Thoracic aorta (tissue), 2 donors: ENCODE measurements around the gene BABAM2. TPM values are rescaled to one million over a fixed set of nuclear protein-coding genes. Genes with fewer than 3 reads are reported as not detected.

Experiments
- ATAC-seq: fragments of 150-250 bp; one replicate; pipeline ENCODE4 v1.8.0; 2017; ENCODE audit warnings: low read depth; ENCODE audit not compliant: insufficient number of reproducible peaks, low FRiP score
- DNase-seq: peaks from one replicate; pipeline ENCODE4 v3.0.0-alpha.2; 2020; ENCODE audit warnings: low spot score
- H3K27ac ChIP-seq, 2 donors: fragments of 200-600 bp; sonication (generic); 1 replicate in 1 of 2; 2 replicates in 1 of 2; pipeline ENCODE4 v1.5.1; 2016; ENCODE audit warnings: mild to moderate bottlenecking in 2 of 2, moderate library complexity in 2 of 2
- H3K27me3 ChIP-seq: fragments of 200-600 bp; sonication (generic); replicated peaks from 2 replicates; pipeline ENCODE4 v1.6.0; 2016; ENCODE audit warnings: mild to moderate bottlenecking; ENCODE audit not compliant: insufficient read depth
- H3K36me3 ChIP-seq: fragments of 200-600 bp; sonication (generic); one replicate; pipeline ENCODE4 v1.5.1; 2016
- H3K4me1 ChIP-seq, 2 donors: fragments of 200-600 bp; sonication (generic); 1 replicate in 1 of 2; 2 replicates in 1 of 2; pipeline versions ENCODE4 v1.5.1 to v1.6.0; 2016; ENCODE audit warnings: low read depth in 2 of 2, mild to moderate bottlenecking in 1 of 2; ENCODE audit not compliant: control insufficient read depth in 1 of 2
- H3K4me3 ChIP-seq: fragments of 200-600 bp; sonication (generic); 2 replicates; pipeline ENCODE4 v1.5.1; 2016; ENCODE audit warnings: mild to moderate bottlenecking
- H3K9me3 ChIP-seq: fragments of 200-600 bp; sonication (generic); 2 replicates; pipeline ENCODE4 v1.5.1; 2016
- total RNA-seq, 2 donors: library from RNA; depleted of rRNA; stranded (reverse); fragments of >200 nt; gene quantifications; one replicate each; pipeline versions ENCODE4 v1.1.0 to v1.2.3, GENCODE V29; 2016
- TF ChIP-seq, protein P1 (sequence below): fragments of 200-600 bp; sonication (generic); IDR thresholded peaks from one replicate; pipeline ENCODE4 v1.5.1; 2019; ENCODE audit warnings: antibody characterized with exemption

BABAM2 gene
- total RNA-seq, 2 donors from 2014 or later: 24.7 to 32.8 TPM

DNA sequence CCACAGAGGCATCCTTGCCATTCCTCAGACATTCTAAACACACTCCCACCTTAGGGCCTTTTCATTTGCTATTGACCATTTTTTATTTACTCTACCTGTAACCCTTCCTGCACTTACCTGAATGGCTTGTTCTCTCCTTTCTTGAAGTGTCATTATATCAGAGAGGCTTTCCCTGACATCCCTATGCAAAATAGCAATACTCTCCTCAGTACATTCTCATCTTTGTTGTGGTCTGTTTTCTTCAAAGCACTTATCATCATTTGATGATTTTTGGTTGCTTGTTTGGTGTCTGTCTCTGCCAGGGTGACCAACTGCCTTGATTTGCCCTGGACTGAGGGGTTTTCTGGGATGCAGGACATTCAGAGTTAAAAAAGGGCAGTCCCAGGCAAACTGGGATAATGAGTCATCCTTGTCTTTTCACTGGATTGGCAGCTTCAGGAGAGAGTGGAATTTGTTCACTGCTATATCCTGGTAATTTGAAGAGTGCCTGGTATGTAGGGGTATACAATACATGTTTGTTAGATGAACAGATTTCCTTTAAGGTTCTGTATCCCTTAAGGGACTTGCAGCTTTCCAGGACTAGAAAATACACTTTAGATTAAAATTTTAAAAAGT is 102.4 kb downstream of the BABAM2 start:
- H3K4me3 ChIP-seq: no peak overlapping the region
- DNase-seq (no peak), ATAC-seq (no peak)
- no peaks in the 10 kb centered on the region for H3K27me3 ChIP-seq
- TF ChIP-seq, protein P1, sequence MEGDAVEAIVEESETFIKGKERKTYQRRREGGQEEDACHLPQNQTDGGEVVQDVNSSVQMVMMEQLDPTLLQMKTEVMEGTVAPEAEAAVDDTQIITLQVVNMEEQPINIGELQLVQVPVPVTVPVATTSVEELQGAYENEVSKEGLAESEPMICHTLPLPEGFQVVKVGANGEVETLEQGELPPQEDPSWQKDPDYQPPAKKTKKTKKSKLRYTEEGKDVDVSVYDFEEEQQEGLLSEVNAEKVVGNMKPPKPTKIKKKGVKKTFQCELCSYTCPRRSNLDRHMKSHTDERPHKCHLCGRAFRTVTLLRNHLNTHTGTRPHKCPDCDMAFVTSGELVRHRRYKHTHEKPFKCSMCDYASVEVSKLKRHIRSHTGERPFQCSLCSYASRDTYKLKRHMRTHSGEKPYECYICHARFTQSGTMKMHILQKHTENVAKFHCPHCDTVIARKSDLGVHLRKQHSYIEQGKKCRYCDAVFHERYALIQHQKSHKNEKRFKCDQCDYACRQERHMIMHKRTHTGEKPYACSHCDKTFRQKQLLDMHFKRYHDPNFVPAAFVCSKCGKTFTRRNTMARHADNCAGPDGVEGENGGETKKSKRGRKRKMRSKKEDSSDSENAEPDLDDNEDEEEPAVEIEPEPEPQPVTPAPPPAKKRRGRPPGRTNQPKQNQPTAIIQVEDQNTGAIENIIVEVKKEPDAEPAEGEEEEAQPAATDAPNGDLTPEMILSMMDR: no peak
- peaks cover 9 to 18% of the 10 kb centered on the region in 2 donors for H3K4me1 ChIP-seq
- H3K9me3 ChIP-seq: peaks cover 5% of the 10 kb centered on the region
- no peaks in the 10 kb centered on the region for H3K36me3 ChIP-seq
- H3K27ac ChIP-seq: no peak overlapping the region

DNA sequence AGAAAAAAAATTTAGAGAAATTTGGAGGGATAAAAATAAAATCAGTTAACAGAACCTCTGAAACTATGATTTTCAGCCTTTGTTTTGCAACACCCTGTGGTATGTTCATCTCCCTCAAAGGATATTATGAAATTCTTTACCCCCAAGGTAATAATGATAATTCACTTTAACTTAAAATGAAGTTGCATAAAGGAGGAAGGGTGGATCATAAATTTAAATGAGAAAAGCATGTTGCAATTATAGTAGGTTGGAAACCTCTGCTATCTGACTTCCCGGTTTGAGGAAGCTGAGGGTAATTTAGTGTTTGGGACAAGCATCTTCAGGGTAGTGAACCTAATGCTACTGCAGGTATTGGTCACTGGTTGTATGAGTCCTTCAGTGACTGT is 102.9 kb downstream of the BABAM2 start:
- Histone ChIP-seq H3K36me3 (no peaks in the 10 kb centered on the region), H3K27me3 (no peaks in the 10 kb centered on the region), H3K27ac (no peak overlapping the region), H3K4me1 (peaks cover 9 to 13% of the 10 kb centered on the region in 2 donors), H3K4me3 (no peak overlapping the region), H3K9me3 (peaks cover 5% of the 10 kb centered on the region)
- TF ChIP-seq, protein P1: no peak
- no peak for DNase-seq
- no peak for ATAC-seq

DNA sequence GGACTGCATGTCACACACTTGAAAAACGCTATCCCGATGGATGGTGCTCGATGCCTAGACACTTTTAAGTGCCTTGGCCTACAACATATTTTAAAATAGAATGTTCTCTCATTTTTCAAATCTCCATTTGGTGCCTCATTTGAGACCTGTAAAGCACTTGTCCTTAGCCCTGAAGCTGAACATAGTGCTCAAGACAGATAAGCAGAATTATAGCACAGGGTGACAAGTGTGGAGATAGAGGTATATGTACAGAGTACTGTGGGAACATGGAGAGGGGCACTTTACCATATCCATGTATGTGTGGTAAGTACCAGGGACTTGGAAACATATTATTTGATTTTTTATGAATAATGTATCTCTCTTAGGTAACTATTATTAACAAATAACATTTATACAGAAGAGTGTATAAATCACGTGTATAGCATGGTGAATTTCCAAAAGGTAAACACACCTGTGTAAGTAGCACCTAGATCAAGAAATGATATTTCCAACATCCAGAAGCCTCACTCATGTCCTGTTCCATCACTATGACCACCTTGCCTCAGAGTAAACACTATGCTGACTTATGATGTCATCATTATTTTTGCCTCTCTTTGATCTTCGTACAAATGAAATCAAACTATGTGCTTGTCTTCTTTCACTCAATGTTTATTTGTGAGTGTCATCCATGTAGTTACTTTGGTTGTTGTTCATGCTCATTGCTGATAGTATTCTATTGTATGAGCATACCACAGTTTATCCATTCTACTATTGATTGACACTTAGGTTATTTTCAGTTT is 103.6 kb downstream of the BABAM2 start:
- ATAC-seq (no peak), DNase-seq (no peak)
- no peak overlapping the region for H3K4me3 ChIP-seq
- TF ChIP-seq, protein P1: no peak
- H3K27me3 ChIP-seq: no peaks in the 10 kb centered on the region
- H3K9me3 ChIP-seq: peaks cover 5% of the 10 kb centered on the region
- H3K27ac ChIP-seq: no peak overlapping the region
- H3K4me1 ChIP-seq: peaks cover 6 to 8% of the 10 kb centered on the region in 2 donors
- H3K36me3 ChIP-seq: no peaks in the 10 kb centered on the region

DNA sequence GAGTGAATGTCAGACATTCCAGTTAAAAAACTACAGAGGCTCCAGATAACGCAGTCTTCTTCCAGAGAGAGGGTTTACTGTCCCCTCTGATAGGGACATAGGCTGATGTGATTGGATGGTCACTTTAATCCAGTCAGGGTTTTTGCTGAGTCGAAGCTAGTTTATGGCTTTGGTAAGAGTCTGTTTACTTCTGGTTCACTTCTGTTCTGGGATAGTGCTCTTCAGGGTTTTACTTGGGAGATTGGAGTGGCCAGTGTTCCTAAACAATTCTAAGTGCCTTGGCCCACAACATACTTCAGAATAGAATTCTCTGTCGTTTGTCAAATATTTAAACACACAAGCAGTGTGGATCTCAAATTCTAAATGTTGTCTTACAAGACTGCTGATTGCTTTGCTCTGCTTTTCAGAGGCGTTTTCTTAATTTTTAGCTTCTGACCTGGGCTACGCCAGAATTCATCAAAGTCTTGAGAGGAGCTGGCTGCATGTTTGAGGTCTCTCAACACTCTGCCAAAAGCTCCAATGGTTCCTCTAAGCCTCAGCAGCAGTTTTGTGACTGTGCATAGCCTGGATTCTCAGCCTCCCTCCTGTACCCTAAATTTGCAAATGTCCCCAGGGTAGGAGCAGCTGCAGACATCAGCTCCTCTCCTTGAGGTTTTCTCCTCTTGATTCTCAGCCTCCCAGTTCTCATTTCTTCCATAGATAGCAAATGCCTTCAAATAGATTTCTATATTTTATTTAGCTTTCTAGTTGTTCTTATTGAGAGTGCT is 105.8 kb downstream of the BABAM2 start:
- H3K4me3 ChIP-seq: no peak overlapping the region
- no peak for DNase-seq
- H3K27ac ChIP-seq: no peak overlapping the region
- peaks cover 5% of the 10 kb centered on the region for H3K9me3 ChIP-seq
- H3K36me3 ChIP-seq: no peaks in the 10 kb centered on the region
- H3K4me1 ChIP-seq: peaks cover under 1 to 2% of the 10 kb centered on the region in 2 donors
- no peak for ATAC-seq
- TF ChIP-seq, protein P1: no peak
- no peaks in the 10 kb centered on the region for H3K27me3 ChIP-seq

DNA sequence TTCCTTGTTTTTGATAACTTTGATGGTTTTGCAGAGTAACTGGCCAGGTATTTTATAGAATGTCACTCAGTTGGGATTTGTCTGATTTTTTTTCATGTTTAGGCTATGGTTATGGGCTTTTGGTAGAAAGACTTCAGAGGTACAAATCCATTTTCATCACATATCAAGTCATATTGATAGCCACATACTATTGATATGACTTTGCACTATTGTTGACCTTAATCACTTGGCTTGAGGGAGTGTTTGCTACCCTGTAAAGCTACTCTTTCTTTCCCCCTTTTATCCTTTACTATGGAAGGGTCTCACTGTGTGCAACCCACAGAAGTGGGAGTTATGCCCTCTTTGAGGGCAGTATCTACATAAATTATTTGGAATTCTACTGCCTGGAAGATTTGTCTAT is 109.8 kb downstream of the BABAM2 start:
- peaks cover 0 to 9% of the 10 kb centered on the region in 2 donors for H3K4me1 ChIP-seq
- no peak overlapping the region for H3K4me3 ChIP-seq
- no peaks in the 10 kb centered on the region for H3K36me3 ChIP-seq
- H3K9me3 ChIP-seq: no peaks in the 10 kb centered on the region
- no peak for DNase-seq
- no peaks in the 10 kb centered on the region for H3K27me3 ChIP-seq
- no peak for ATAC-seq
- TF ChIP-seq, protein P1: no peak
- no peak overlapping the region for H3K27ac ChIP-seq
